Iris pigment epithelial cell (primary cell): ENCODE results near the gene MAN1C1.

Experiments
- DNase-seq: peaks from one replicate; pipeline ENCODE4 v3.0.0-alpha.2; 2011; ENCODE audit warnings: low read depth

MAN1C1 gene

DNA sequence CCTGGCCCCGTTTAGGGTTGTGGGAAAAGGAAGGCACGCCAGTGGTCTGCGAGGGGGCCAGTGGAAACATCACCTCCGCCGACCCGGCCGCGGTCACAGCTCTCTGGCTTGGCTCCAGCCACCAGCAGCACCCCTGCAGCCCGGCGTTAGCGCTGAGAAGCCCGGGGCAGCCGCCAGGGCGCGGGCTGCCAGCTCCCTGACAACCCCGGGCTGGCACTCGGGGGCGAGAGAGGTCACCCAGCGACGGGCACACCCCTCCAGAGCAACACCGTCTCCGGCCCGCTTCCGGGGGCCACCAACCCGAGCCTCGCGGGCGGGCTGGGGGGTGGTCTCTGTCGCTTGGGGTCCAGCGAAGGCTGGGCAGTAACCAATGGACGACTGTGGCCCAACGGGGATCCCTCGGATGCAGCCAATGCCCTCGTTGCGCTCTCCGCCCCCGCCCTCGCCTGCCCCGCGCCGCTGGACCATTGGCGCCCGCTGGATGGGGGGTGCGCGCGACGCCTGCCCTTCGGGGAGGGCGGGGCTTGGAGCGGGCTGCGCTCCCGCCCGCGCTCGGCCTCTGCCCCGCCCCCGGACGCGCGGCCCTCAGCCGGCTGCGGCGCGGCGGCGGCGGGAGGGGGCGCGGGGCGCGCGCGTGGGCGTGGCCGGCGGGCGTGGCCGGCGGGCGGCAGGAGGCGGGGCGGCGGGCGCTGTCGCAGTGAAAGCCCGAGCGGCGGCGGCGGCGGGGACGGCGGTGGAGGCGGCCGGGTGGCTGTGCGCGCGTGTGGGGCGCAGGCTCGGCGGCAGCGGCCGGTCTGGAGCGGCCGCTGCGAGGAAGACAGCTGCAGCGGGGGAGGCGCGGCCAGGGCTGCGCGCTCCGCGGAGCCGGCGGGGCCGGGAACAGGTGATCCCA is at the start of gene MAN1C1:
Gene MAN1C1 (plus strand): TSS at position 697 of the 892 bp plus-strand sequence. CDS start 1,007 bp downstream, outside the sequence.
- peak; percentile 83 for DNase-seq

DNA sequence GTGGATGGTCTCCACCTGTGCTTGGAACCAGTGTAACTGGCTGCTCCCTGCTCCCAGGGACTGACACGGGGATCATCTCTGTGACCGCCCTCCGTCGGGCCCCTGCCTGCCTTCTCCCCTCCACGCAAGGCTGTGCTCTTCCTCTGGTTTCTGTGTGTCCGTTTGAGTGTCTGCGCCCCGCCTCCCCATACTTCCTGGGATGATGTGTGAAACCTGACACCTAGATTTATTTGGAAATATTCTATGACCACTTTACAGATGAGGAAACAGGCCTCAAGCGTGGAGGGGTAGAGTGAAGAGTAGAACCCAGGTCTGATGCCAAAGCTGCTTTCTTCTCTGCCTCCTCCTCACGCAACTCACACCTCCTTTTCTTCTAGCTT is 48.9 kb upstream of the MAN1C1 start:
- DNase-seq = no peak

DNA sequence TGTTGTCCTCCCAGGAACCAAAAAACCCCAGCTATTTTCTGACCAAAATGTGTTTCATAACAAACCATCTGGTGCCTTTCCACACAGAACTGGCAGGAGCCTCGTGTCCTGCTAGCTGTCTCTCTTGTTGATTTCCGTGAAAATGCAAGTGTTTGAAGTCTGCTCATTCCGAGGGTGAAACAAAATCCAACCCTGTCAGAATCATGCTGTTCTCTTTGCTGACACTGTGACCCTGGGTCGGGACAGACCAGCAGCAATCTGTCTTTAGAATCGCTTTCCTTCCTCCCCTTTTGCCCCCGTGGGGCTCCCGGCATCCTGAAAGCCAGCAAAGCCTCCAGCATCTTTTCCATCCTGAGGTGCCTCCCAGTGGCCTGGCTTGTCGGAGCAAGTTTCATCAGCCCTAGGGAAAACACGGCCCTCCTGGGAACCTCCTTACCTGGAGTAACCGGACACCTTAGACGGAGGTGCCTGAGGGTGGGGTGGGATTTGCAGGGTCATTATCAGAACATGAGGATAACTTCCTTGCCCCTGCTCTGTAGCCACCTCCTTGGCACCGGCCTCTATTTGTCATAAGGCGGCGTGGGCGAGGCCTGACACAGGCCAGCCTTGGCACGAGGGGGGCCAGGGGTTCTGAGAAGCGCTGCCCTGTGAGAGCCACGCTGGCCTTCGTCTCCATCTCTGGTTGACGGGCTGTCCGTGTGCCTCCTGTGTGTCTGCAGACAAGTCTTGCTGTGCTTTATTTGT is 48.3 kb upstream of the MAN1C1 start:
- peak; percentile 75 for DNase-seq

DNA sequence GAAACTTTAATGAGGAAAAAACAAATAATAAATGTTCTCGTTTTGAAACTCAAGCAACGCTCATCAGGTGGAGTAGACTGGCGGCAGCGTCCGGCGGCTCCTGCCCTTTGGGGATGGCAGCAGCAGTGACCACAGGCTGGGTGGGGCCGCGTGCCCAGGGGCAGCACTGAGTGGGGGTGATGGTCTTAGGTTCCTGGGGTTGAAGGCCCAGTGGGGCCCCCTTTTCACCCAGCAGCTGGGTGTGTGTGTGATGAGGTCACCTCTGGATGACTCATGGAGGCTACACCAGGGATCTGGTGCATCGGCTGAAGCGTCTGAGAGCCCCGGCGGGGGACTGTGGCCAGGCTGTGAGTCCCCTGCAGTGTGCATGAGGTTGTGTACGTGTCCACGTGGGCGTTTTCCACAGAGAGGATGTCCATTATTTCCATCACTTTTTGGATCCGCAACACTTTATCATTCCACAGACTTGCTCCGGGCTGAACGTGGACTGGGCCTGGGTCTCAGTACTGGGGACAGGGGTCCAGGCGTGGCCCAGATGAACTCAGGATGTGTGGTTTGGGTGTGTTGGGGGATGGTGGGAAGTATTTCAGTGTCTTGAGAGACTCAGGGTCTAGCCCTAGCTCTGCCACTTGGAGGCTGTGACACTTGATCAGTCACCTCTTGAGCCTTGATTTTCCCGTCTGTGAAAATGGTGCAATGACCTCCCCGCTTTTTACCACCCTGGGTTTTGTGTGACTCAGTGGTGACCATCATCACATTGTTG is 47.6 kb upstream of the MAN1C1 start:
- peak; percentile 85 for DNase-seq

DNA sequence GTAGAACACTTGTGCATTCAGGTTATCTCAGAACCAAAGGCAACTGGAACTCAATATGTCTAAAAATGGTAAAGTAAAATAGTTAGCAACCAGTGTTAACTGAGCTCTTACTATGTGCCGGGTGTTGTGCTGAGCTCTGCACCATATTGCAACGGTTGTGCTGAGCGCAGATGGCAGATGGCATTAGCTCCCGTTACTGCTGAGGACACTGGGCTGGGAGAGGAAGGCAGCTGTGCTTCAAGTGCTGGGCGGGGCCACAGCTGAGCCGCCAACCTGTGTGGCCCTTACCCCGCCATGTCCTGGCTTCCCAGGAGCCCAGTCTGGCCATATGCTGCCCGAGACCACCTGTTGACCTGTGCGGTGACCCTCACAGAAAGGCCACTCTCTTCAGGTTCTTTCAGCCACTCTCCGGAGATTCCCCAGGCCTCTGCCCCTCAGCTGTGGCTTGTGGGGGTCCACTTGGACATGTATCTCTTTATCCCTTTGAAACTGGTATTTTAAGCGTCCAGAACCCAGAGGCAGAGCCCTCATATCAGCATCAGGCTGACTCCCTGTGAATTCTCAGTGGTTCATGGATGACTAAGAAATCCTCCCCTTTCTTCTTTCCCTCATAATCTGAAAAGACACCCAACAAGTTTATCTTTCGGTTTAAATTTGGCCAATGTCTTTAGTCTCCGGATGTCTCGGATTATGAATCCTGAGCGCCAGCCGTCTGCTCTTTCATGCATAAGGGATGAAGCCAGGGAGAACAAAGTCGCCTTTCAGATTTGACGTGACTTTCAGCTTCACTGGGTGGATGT is 46.8 kb upstream of the MAN1C1 start:
- peak; percentile 45 for DNase-seq

DNA sequence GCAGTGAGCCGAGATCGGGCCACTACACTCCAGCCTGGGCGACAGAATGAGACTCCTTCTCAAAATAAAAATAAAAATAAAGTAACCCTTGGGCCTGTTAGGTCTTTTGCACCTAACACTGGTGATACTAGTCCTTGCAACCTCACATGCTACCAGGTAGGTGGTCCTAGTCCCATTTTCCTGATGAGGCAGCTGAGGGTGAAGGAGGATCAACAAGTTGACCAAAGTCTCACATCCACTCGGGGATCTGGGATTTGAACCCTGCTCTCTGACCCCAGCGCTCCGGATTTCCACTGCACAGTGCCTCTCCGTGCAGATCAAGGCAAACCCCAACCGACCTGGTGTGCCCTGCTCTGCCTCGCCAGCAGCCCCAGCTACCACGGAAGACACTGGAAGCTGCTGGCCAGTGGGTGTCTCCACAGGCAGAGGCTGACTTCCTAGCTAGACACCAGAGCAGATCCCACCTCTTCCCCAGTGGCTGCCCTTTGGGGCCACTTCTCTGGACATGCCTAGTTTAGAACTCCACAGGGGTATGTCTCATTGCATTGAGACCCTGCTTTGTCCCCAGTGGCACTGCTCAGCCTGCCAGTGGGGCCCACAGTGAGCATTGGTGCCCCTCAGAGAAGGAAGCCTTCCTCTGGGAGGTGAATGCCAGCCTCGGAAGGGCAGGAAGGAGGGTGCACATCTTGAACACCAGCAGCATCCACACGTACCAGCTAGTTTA is 45.6 kb upstream of the MAN1C1 start:
- DNase-seq = no peak

DNA sequence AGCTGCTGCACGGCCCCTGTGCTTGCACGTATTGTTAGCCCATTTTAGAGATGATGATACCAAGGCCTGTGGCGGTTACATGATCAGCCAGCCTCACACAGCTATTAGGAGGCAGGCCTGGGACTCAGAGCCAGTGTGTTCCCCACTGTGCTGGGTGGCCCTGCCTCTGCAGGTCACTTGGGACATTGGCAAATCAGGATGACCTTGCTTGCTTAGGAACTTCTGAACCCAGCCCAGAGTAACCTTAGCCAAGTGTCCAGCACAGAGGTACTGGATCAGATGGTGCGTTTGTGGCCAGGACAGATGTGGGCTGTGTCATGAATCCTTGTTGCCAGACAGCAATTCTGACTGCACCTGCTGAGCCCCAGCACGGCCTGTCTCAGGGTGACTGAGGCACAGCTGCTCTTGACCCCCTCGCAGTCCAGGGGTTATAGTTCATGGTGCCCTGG is 45.0 kb upstream of the MAN1C1 start:
- DNase-seq = no peak

DNA sequence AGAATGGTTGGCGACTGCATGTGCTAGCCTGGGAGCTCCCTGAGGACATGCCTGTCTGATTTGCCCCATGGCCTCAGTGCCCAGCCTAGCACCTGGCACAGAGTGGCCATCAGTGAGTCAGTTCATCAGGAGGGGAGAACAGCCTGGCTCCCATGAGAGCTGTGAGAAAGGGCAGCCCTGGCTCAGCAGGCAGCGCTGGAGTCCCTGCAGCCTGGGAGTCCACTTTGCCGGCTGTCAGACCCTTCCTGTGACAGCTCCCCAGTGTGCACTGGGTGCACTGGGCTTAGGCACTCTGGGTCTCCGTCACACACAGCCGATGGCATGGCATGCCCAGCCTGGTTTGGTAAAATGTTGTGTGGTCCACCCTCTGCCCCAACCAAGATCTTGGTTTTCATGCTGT is 44.5 kb upstream of the MAN1C1 start:
- no peak for DNase-seq

DNA sequence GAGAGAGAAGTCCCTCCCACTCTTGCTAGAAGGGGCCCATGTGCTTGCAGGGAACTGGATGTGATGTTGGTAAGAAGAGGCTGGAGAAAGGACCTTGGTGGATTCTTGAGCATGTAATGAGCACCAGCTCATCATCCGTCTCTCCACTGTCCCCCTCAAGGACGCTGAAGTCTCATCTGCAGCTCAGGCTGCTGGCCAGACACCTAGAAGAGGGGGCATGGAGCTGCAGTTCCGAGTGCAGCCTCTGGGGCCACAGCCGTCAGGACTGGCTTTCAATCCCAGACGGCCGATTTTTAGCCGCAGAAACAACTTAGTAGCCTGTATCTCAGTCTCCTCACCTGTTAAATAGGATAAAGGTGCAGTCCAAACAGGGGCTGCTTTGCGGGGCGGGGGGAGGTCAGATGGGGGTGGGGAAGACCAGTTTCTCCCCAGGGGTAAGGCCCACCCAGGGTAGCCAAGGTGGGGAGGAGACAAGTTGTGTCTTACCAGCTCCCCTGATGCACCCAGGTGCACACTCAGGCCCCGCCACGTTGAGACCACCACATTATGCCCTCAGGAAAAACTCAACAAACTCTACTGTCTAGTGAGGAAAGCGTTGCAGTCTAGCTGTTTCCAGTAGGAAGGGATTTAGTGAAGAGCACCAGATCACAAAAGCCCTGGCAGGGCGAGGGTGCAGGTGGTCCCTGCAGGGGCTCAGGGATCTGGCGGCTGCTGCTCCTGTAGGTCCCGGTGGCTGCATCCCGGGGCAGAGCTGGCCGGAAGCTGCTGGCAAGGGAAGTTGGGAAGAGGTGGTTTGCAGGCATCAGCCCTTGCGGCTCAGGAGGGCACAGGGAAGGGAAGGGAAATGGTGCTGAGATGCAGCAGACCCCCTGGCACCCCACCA is 43.6 kb upstream of the MAN1C1 start:
- DNase-seq = peak; percentile 62

DNA sequence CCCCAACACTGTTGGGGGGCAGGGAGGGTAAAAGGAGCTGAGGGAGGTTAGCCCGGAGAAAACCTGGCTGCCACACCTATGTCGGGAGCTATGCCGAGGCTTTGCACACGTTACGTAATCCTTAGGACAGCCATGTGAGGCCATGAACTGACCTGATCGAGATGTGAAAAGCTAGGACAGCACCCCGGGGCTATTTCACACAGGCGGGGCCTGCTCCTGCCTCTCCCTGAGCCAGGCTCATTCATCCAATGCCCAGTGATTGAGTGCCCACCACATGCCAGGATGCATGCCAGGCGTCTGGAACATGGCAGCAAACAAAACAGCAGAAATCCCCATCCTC is 43.0 kb upstream of the MAN1C1 start:
- DNase-seq = no peak

DNA sequence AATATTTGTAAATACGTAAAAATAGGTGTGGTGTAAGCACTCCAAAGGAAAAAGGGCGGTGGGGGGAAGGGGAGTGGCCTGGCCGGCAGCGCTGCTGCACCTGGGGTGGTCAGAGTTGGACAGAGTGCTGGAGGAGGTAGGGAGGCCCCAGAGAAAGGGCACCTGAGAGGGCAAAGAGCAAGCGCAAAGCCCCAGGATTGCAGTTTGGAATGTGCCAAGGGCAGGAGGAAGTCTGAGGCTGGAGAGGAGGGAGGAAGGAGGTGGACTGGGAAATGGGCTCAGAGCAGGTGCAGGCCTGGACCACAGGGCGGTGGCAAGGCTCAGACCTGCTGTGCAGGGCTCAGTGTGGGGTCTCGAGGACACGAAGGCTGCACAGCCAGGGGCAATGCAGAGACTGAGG is 42.6 kb upstream of the MAN1C1 start:
- no peak for DNase-seq

DNA sequence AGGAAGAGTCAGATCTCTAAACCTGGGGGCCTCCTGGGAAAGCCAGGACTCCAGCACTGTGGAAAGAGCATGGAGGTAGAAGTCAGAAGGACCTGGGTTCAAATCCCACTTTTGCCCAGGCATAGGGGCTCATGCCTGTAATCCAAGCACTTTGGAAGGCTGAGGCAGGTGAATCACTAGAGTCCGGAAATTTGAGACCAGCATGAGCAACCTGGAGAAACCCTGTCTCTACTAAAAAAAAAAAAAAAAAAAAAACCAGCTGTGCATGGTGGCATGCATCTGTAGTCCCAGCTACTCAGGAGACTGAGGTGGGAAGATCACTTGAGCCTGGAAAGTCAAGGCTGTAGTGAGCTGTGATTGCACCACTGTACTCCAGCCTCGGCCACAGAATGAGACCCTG is 41.4 kb upstream of the MAN1C1 start:
- no peak for DNase-seq

DNA sequence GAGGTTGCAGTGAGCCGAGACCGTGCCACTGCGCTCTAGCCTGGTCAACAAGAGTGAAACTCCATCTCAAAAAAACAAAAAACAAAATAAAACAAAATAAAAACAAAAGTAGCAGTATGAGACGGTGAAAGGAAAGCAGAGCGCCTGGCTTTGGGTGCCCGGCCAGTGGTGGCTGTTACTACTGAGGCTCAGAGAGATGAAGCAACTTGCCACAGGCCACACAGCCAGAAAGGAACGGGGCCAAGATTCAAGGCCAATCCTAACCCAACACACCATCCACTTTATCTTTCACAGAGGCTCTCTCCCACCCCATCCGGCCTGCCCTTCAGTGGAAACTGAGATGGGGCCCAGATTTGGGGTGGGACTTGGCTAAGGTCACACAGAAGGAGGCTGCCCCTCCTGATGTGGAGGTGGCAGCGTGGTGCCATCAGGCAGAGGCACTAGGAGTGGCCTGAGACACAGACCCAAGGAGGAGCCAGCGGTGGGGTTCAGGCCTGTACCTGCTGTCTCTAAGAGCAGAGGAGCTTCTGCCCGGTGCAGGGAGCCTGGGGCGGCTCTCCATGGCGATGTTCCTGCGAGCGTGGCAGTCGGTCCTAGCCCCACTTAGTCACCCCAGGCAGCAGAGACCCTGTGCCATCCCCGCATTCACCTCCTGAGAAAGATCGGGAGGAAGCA is 40.0 kb upstream of the MAN1C1 start:
- DNase-seq = no peak

DNA sequence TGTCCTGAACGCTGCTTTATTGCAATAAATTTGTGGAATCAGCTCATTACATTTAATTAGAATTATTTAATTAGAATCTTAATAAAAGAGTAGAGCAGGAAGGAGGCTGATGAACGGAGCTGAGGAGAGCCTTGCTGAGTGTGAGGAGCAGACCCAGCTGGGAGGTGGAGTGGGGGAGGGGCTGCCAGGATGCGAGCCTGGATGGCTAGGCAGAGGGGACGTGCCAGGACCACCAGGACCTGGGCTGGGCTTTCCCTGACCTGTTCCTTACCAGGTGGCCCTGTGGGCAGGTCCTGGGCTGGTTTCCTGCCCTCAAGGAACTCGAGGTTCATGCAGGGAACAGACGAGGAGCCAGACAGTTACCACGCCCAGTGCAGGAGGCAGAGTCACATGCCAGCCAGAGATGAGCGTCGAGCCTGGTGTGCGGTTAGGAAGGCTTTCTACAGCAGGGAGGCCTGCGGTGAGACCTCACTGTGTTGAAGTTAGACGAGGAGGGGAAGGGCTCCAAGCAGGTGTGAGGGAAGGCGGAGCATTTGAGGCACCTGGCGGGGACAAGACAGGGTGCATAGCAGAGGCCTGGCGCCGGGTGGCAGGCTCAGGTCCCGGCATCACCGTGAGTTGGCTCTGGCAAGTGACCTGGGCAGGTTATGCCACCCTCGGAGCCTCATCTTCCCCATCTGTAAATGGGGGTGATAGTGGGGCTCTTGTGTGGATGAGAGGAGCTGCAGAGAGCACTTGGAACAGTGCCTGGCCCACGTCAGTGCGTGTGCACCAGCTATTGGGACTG is 39.3 kb upstream of the MAN1C1 start:
- DNase-seq = no peak

DNA sequence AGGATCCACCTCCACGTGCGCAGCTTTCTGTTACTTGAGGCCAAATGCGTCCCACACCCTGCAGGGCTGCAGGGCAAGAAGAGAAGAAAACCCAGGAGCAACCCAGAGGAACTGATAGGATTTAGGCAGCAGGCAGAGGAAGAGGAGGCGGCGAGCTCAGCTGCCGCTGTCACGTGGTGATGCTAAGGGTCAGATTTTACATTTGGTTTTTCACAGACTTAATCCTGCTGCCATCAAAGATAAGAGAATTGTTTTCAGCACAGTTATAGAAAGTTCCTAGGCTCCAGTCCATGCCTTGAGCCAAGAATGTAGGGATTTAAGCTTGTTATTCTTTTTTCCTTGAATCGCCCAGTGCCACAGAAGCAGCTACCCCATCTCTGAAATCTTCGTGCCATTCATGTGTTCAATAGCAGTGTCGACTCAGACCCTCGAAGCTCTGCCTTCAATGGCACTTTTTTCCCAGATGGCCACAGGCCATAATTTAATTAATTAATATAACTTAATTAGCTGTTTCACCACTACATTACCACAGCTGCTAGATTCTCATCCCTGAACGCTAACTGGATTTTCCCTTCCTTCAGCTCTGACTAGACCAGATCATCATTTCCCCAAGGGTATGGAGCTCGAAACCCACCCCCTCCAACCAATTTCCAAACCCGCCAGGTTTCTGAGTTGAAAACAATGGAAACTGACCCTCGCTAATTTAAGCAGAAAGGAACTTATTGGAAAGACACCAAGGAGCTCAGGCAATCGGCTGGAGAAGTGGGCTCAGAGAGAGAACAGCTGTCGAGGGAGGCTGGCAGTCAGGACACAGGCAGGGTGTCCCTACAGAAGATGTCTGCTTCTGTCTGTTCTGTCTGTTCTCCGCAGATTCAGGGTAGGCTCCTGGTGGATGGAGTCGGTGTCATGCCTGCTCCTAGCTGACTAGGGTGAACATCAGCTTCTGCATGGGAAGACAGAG is 37.0 kb upstream of the MAN1C1 start:
- DNase-seq = no peak

DNA sequence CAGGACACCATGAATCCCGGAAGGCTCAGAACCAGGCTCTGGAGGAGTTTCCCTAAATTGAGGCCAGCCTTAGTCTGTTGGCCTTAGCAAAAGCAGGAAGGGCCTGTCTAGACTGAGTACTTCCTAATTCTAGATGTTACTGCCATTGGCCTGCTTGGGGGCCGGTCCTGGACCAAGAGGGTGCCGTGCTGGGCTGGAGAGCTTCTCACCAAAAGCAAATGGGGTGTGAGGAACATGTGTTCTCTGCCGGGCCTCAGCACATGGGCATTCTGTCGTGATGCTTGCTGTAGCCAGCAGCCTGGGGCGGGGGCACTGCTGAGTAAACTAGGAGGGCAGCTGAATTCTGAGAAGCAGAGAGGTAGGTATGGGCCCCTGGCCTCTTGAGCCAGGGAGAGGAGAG is 35.7 kb upstream of the MAN1C1 start:
- DNase-seq = no peak

DNA sequence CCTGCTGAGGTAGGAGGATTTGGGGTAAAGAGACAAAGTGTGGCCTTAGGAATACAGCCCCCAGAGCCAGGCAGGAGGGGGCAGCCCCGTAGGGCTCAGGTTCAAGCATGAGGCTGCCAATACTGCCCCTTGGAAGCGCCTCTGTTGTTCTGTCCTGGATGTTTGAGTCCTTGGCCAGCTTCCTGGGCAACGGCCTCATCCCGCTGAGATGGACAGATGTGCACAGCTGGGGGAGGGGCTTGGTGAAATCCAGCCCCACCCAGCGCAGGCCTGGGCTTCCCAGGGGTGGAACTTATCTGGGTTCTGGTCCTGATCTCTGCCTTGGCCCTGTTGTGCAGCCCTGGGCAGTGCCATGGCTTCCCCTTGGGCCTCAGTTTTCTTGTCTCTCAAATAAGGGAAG is 34.8 kb upstream of the MAN1C1 start:
- DNase-seq = no peak
